Activated naive CD8-positive, alpha-beta T cell (primary cell): ENCODE results near the gene ACTL10.
"Not testable (repeated sequence)": the region's sequence is repeated elsewhere in the genome, so short reads cannot be mapped to it uniquely, and the experiment has no call there.

Source experiments
- H3K27ac Mint-ChIP-seq: one replicate; pipeline ENCODE4 v1.8.0; 2021; ENCODE audit warnings: mixed read lengths
- H3K27me3 Mint-ChIP-seq: one replicate; pipeline ENCODE4 v1.8.0; 2021; ENCODE audit warnings: mixed read lengths
- H3K36me3 Mint-ChIP-seq: one replicate; pipeline ENCODE4 v1.8.0; 2021; ENCODE audit warnings: mixed read lengths
- H3K4me1 Mint-ChIP-seq: one replicate; pipeline ENCODE4 v1.8.0; 2021; ENCODE audit warnings: low read depth, mixed read lengths
- H3K4me3 Mint-ChIP-seq: one replicate; pipeline ENCODE4 v1.8.0; 2021; ENCODE audit warnings: mild to moderate bottlenecking, mixed read lengths
- H3K9me3 Mint-ChIP-seq: one replicate; pipeline ENCODE4 v1.8.0; 2021; ENCODE audit warnings: low read depth, mixed read lengths

ACTL10 gene

DNA sequence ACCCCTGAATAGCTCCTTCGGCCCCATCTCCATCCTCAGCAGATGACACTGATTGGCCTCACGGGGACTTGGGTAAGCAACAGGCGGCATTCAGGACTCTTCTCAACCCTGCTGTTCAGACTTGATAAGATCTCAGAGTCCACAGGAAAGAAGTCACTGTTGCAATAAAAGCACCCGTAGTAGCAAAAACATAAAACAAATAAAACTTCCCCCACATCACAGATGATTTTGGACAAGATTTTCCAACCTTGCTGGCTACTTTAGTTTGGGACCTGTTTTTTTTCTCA lies 21.7 kb upstream of the ACTL10 start:
- no peaks in the 10 kb centered on the region for H3K4me1 Mint-ChIP-seq
- no peaks in the 10 kb centered on the region for H3K27me3 Mint-ChIP-seq
- no peaks in the 10 kb centered on the region for H3K9me3 Mint-ChIP-seq
- no peak overlapping the region for H3K27ac Mint-ChIP-seq
- peaks cover 3% of the 10 kb centered on the region for H3K36me3 Mint-ChIP-seq
- H3K4me3 Mint-ChIP-seq: no peak overlapping the region

GRCh38 chr20:33645396-33645795 lies 21.3 kb upstream of the ACTL10 start:
- H3K36me3 Mint-ChIP-seq: no peaks in the 10 kb centered on the region
- no peak overlapping the region for H3K4me3 Mint-ChIP-seq
- no peaks in the 10 kb centered on the region for H3K4me1 Mint-ChIP-seq
- H3K27me3 Mint-ChIP-seq: no peaks in the 10 kb centered on the region
- H3K27ac Mint-ChIP-seq: no peak overlapping the region
- H3K9me3 Mint-ChIP-seq: no peaks in the 10 kb centered on the region

- no peaks in the 10 kb centered on the region for H3K36me3 Mint-ChIP-seq
- no peak overlapping the region for H3K27ac Mint-ChIP-seq
Measured at GRCh38 chr20:33646191-33646590, 20.6 kb upstream of the ACTL10 start.

DNA sequence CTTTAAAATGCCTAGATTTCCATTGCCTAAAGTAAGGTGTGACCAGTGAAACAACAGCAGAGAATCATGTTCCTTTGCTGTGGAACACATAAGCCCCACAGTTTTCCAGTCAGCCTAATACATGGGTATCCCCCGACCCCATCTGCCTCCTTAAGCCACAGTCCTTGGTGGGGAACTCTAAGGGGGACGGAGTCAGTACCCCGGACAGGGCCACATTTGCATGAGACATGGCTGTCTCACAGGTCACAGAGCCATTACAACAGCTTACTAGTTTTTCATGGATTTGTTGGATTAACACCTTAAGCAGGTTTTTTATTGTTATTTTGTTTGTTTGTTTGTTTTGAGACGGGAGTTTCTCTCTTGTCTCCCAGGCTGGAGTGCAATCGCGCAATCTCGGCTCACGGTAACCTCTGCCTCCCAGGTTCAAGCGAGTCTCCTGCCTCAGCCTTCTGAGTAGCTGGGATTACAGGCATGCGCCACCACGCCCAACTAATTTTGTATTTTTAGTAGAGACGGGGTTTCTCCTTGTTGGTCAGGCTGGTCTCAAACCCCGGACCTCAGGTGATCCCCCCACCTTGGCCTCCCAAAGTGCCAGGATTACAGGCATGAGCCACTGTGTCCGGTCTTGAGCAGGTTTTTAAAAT lies 19.7 kb upstream of the ACTL10 start:
- H3K4me1 Mint-ChIP-seq, H3K27me3 Mint-ChIP-seq, H3K9me3 Mint-ChIP-seq, H3K27ac Mint-ChIP-seq, H3K4me3 Mint-ChIP-seq, H3K36me3 Mint-ChIP-seq: not testable (repeated sequence)

More at GRCh38 chr20:33646191-33646590, 20.6 kb upstream of the ACTL10 start:
- Mint-ChIP-seq H3K27me3 (no peaks in the 10 kb centered on the region), H3K4me1 (no peaks in the 10 kb centered on the region), H3K4me3 (no peak overlapping the region), H3K9me3 (no peaks in the 10 kb centered on the region)

DNA sequence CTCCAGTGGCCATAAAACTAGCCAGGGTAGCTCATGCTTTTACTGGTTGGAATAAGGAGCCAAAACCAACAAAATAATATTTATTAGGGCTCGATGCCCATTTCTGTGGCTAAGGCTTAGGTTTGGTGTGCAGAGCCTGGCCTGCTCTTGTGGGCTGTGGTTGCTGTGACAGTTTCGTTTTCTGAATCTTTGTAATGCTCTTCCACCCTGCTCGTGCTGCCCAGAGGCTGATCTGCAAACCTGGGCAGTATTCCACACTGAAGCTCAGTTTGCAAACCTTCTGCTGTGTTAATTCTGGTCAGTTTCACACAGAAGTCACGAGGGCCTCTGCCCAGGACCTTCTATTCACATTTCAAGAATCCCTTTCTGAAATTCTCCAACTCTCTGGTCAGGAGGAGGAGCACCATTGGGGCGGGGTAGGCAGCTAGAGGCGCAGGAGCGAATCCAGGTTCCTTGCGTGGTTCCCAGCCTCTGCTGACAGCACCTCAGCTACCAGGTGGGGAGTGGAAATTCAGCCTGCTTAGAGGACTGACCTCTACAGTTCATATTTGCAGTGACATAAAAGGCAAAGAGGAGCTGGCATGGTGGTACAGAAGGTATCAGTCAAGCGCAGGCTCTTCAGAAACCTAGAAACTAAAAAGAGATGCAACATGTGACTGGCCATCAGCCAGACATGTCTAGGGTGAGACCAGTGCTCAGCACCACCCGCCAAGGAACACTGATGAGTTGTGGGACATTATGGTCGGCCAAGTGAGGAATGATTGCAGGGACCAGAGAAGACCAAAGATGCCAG lies 18.9 kb upstream of the ACTL10 start:
- Mint-ChIP-seq H3K9me3 (no peaks in the 10 kb centered on the region), H3K36me3 (no peaks in the 10 kb centered on the region), H3K4me3 (no peak overlapping the region), H3K27me3 (no peaks in the 10 kb centered on the region), H3K4me1 (peaks cover 2% of the 10 kb centered on the region), H3K27ac (peak overlapping the region; percentile 46)

DNA sequence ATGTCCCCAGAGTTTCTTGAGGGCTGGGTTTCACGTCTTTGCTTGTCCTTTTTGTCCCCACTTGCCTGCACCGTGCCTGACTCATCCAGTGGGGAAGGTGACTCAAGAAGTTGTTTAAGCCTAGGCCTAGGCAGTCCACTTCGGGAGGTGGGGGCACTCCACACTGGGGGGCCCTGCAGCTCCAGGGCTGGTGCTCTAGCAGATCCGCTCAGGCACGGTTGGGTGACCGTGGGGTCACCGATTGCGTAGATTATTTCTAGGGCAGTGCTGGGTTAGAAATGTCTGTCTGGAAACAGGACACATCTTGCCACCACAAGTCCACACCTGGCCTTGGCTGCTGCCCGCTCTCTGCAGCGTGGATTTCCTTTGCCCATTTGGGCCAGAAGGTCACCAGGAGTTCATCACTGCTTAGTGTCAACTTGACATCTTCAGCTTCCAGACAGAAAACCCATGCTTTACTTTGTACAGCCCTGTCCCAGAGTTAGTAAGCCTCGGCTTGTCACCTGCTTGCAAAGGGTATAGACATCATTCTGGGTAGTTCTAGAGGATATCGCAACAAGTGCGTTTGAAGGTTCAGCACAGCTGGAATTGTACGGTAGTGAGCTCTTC lies 18.2 kb upstream of the ACTL10 start:
- Mint-ChIP-seq H3K36me3 (no peaks in the 10 kb centered on the region), H3K4me1 (peaks cover 3% of the 10 kb centered on the region), H3K27me3 (no peaks in the 10 kb centered on the region)

GRCh38 chr20:33649201-33649681 lies 17.5 kb upstream of the ACTL10 start:
- Mint-ChIP-seq H3K4me1 (peaks cover 3% of the 10 kb centered on the region), H3K4me3 (no peak overlapping the region), H3K9me3 (no peaks in the 10 kb centered on the region), H3K27ac (no peak overlapping the region), H3K36me3 (no peaks in the 10 kb centered on the region), H3K27me3 (no peaks in the 10 kb centered on the region)

More for the DNA sequence above, 18.2 kb upstream of the ACTL10 start:
- Mint-ChIP-seq H3K27ac (no peak overlapping the region), H3K9me3 (no peaks in the 10 kb centered on the region), H3K4me3 (no peak overlapping the region)

DNA sequence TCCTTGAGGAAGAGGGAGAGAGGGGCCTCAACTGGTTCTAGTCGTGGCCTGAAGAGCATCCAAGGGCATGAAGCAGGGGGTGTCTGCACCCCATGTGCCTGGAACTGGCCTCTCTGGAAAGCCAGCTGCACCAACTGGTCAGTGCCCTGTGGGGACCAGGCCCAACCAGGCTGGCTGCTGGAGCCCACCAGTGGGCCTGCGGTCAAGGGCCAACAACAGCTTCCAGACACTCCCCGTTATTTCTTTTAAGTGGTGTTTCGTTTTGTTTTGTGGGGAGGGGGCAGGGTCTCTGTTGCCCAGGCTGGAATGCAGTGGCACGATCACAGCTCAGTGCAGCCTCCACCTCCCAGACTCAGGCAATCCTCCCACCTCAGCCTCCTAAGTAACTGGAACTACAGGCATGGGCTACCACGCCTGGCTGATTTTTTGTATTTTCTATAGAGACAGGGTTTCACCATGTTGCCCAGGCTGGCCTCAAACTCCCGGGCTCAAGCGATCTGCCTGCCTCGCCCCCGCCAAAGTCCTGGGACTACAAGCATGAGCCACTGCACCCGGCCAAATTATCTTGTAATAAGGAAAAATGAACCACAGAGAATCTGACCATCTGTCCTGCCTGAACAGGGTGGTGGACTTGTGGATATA lies 16.5 kb upstream of the ACTL10 start:
- H3K4me3 Mint-ChIP-seq: no peak overlapping the region
- H3K27me3 Mint-ChIP-seq: no peaks in the 10 kb centered on the region
- no peak overlapping the region for H3K27ac Mint-ChIP-seq
- H3K36me3 Mint-ChIP-seq: no peaks in the 10 kb centered on the region
- no peaks in the 10 kb centered on the region for H3K9me3 Mint-ChIP-seq
- peaks cover 3% of the 10 kb centered on the region for H3K4me1 Mint-ChIP-seq

- H3K4me1 Mint-ChIP-seq: peaks cover 3% of the 10 kb centered on the region
- H3K27ac Mint-ChIP-seq: no peak overlapping the region
- no peaks in the 10 kb centered on the region for H3K9me3 Mint-ChIP-seq
- no peaks in the 10 kb centered on the region for H3K27me3 Mint-ChIP-seq
- H3K36me3 Mint-ChIP-seq: no peaks in the 10 kb centered on the region
- H3K4me3 Mint-ChIP-seq: no peak overlapping the region
Measured at GRCh38 chr20:33650753-33651561, 15.8 kb upstream of the ACTL10 start.

DNA sequence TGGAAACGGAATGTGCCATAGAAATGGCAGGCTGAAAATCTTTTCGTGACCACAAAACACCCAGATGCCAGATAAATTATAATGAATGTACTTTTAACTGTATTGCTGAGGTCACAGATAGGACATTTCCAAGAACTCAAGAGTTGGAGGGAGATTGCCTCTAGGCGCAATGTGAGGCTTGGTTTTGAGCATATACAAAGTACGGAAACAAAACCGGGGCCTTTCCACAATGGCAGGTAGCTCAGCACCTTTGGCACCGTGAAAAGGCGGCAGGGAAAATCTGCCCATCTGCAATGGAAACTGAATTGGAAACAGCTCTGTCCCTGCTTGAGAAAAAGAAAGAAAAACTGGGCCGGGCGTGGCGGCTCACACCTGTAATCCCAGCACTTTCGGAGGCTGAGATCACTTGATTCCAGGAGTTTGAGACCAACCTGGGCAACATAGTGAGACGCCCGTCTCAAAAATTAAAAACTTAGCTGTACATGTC lies 15.1 kb upstream of the ACTL10 start:
- Mint-ChIP-seq H3K4me1 (peaks cover 3% of the 10 kb centered on the region), H3K27me3 (no peaks in the 10 kb centered on the region), H3K9me3 (no peaks in the 10 kb centered on the region), H3K27ac (no peak overlapping the region), H3K4me3 (no peak overlapping the region), H3K36me3 (no peaks in the 10 kb centered on the region)

DNA sequence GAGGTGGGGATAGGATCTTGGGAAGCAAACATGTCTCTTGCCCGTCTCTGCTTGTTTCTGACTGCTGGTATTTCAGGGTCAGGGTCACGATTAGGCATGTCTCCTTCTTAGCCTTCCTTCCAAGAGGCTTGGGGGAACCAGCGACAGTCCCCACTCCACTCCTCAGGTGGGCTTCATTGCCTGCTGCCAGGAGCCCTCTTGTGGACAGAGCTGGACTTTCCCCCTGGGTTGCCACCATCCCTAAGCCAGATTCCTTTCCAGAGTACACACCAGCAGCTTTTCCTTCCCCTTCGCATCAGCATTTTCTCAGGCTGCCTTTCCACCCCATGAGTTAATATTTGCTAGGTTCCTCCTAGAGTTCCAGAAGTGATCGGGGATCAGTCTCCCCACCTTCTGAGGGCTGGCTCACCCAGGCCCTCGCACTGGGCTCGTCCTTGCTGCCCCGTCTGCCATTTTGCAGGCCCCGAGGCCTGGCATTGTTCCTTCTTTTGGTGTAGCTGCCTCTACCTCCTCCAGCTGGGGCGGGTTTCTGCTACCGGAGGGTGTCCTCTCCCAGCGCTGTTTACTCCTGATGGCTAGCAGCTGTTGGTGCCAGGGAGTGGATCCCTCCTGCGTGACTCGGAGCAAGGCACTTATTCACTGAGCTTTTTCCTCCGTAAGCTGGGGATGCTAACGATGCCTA lies 13.4 kb upstream of the ACTL10 start:
- Mint-ChIP-seq H3K36me3 (no peaks in the 10 kb centered on the region), H3K9me3 (no peaks in the 10 kb centered on the region), H3K27me3 (no peaks in the 10 kb centered on the region), H3K27ac (no peak overlapping the region), H3K4me3 (no peak overlapping the region), H3K4me1 (peaks cover 3% of the 10 kb centered on the region)

DNA sequence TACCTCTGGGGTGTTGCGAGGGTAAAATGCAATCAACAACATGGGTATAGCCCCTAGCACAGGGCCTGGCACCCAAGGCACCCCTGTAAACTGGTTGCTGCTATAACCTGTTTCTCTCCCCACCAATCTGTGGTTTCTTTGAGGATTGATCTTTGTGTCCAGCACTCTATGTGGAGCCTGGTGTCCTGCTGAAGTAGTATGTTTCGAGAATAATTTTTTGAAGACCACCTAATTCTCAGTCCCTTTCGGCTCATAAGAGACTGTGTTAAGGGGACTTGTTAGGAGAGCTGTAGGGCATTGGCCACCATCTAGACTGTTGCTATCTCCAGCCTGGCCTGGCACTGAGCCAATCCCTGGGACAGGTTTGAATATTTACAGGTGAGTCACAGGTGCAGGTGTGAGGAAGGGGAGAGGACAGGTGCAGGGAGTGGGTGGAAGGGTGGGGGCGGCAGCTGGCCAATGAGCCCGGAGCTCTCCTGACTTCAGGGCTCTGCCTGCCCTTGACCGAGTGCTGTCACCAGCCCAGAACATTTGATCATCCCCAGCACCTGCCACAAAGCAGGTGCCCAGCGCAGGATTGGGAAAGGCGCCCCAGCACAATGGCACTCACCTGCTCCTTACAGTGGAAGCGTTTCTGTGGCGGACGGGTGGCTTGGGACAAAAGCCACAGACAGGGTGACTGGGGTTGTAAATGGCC lies 12.7 kb upstream of the ACTL10 start:
- H3K27me3 Mint-ChIP-seq: no peaks in the 10 kb centered on the region
- H3K4me1 Mint-ChIP-seq: peaks cover 3% of the 10 kb centered on the region
- H3K36me3 Mint-ChIP-seq: no peaks in the 10 kb centered on the region
- no peaks in the 10 kb centered on the region for H3K9me3 Mint-ChIP-seq
- H3K4me3 Mint-ChIP-seq: no peak overlapping the region
- no peak overlapping the region for H3K27ac Mint-ChIP-seq

GRCh38 chr20:33654680-33655161 lies 12.0 kb upstream of the ACTL10 start:
- Mint-ChIP-seq H3K27ac (no peak overlapping the region), H3K27me3 (no peaks in the 10 kb centered on the region), H3K36me3 (no peaks in the 10 kb centered on the region), H3K4me1 (peaks cover 3% of the 10 kb centered on the region), H3K4me3 (no peak overlapping the region), H3K9me3 (no peaks in the 10 kb centered on the region)
